D341Med (cell line): ENCODE results near the gene ALG1.
"Not testable (repeated sequence)": the region's sequence is repeated elsewhere in the genome, so short reads cannot be mapped to it uniquely, and the experiment has no call there.

Experiments
- DNase-seq: peaks from one replicate; pipeline ENCODE4 v3.0.0; 2012; ENCODE audit warnings: low spot score

Gene ALG1

GRCh38 chr16:5098221-5099159 lies 26.8 kb downstream of the ALG1 start:
- DNase-seq = peak; percentile 51

- DNase-seq = not testable (repeated sequence)
Observed at GRCh38 chr16:5099174-5099573, 27.5 kb downstream of the ALG1 start.

DNA sequence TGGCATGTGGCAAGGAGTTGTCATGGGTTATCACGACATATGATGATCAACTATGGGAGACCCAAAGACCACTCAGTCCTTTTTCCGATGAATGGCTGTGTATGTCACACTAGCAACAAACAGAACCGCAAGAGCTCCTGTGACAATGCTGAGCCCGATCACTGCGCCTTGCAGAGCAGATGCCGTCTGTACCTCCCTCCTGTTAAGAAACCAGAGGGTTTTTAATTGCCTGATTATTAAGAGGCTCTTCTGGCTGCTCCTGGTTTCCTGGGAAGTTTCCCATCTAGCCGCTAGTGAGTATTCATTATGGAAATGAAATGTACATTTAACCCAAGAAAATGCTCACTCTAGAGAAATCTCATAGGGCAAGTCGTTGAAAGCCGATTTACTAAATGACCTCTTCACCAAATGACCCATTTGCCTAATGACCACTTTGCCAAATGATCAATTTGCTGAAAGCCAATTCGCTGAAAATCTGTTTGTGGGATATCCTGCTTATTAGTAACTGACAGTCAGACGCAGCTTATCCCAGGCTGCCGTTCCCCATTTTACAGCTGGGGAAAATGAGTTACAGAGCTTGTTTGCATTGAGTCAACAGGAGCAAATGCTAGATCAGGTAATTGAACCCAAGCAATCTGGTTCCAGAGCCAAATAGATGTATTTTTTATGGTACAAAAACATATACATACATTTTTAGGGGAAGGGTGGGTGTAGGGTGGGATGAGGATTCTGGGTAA lies 31.8 kb downstream of the ALG1 start:
- DNase-seq = not testable (repeated sequence)

- DNase-seq = not testable (repeated sequence)
Observed at GRCh38 chr16:5105039-5105438, 33.4 kb downstream of the ALG1 start.

DNA sequence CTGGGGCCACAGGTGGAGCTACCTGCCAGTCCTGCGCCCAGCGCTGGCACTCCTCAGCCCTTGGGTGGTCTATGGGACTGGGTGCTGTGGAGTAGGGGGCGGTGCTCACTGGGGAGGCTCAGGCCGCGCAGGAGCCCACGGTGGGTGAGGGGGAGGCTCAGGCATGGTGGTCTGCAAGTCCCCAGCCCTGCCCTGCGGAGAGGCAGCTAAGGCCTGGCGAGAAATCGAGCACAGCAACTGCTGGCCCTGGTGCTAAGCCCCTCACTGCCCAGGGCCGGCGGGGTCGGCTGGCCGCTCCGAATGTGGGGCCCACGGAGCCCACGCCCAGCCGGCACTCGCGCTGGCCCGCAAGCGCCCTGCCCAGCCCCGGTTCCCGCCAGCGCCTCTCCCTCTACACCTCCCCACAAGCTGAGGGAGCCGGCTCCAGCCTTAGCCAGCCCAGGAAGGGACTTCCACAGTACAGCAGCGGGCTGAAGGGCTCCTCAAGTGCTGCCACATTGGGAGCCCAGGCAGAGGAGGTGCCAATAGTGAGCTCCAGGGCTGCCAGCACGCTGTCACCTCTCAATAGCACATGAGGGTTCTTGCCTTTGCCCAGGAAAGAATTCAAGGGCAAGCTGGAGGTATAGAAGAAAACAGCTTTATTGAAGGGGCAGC lies 37.0 kb downstream of the ALG1 start:
- DNase-seq = no peak

- not testable (repeated sequence) for DNase-seq
Observed at GRCh38 chr16:5110933-5111332, 39.3 kb downstream of the ALG1 start.

- not testable (repeated sequence) for DNase-seq
Observed at GRCh38 chr16:5116780-5117295, 45.2 kb downstream of the ALG1 start.

GRCh38 chr16:5117300-5118087 lies 45.9 kb downstream of the ALG1 start:
- peak; percentile 31 for DNase-seq

DNA sequence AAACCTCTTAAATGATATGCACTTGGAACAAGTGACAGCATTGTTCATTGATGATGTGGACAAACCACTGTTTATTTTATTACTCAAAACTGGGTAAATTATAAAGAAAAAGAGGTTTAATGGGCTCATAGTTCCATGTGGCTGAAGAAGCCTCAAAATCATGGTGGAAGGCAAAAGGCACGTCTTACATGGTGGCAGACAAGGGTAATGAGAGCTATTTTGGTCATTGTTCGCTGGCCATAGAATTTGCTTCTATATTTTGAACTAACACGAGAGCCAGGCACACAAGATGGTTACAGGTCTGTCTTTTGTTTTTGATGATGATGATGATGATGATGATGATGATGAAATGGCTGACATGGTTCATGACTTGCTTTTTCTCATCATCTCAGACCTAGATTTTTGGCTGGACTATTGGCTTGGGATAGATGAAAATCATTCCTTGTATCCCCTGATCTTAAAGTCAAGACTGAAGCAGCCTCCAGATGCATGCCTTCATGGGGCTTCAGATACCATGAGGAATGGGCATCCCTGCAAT lies 59.9 kb downstream of the ALG1 start:
- not testable (repeated sequence) for DNase-seq

DNA sequence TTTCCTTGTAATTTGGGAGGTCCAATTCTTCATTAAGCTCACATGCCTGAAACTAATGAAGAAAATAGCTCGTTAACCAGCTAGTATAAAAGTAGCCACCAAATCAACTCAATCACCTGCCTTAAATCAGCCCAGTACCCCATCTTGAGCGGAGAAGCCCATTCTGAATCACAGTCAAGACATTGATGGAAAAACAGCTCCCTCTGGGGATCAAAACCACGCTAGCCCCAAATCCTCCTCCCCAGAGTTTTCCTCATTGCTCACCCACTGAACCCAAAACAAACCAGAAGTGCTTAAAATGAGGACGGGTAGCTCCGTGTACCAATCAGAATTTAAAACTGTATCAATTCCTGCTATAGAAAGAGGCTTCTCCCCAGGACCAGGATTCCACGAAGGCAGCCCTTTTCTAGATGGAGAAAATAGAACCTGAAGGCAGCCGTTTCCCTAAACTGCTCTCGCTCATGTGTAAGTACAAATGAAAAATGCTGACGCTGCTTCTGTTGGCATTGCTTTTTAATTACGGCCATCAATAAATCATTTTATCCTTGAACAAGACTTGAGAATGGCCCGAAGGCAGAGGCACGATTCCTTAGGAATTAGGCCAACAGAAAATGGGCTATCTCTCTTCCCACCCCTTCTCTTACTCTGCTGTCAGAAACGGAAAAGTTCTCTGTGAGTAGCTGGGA lies 61.4 kb downstream of the ALG1 start:
- not testable (repeated sequence) for DNase-seq

DNA sequence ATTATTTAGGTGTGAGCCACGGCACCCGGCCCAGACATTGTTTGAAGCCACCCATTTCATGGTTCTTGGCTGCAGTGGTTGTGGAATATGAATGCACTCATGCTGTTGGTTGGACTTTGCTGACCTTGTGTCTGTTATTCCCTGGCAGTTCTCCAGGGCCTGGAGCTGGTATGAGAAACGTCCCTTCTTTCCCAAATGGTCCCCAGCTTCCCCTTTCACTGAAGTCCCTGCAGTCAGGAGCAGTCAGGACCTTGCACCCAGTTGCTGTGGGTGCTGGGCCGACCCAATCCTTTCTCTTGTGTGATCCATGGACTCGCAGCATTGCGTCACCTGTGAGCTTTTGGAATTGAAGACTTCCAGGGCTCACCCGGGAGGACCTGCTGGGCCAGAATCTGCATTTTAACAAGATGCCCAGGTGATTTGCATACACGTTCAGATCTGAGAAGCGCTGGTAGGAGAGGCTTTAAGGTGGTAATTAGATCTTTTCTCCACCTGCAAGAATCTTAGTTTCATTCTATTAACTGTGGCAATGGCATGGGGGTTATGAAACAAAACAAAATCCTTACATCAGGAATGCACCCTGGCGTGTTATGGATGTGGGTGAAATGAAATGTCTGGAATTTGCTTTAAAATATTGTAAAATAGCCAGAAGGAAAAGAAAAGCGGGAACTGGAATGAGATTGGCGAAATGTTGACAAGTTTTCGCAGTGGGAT lies 63.3 kb downstream of the ALG1 start:
- DNase-seq = not testable (repeated sequence)
